Measurements from ENCODE around the gene CCDC188.
"Not testable (repeated sequence)": the region's sequence is repeated elsewhere in the genome, so short reads cannot be mapped to it uniquely, and the experiment has no call there.

Gene CCDC188

GRCh38 chr22:20169253-20169822 lies 18.5 kb upstream of the CCDC188 start:
- DNase-seq, result no peak

GRCh38 chr22:20167643-20168322 lies 16.9 kb upstream of the CCDC188 start:
- no peak for DNase-seq

GRCh38 chr22:20166703-20167102 lies 15.8 kb upstream of the CCDC188 start:
- no peak for DNase-seq

GRCh38 chr22:20165913-20166312 lies 15.1 kb upstream of the CCDC188 start:
- DNase-seq, result no peak

DNA sequence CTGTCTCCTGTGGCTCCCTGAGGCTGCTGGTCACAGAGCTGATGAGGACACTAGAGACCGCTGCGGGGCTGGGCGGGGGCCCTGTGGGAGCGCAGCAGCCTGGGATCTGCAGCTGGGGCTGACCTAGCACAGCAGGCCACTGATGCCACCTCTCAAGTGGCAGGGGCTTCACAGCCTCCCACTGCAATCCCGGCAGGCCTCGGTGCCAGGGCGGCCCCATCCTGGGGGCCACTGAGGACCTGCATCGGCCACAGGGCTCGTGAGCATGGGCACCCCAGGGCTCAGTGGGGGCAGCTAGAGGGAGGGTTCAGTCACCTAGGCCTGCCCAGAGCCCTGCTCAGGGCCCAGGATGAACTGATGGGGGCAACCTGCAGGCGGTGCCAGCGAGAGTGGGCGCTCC lies 14.6 kb upstream of the CCDC188 start:
- DNase-seq, result no peak

DNA sequence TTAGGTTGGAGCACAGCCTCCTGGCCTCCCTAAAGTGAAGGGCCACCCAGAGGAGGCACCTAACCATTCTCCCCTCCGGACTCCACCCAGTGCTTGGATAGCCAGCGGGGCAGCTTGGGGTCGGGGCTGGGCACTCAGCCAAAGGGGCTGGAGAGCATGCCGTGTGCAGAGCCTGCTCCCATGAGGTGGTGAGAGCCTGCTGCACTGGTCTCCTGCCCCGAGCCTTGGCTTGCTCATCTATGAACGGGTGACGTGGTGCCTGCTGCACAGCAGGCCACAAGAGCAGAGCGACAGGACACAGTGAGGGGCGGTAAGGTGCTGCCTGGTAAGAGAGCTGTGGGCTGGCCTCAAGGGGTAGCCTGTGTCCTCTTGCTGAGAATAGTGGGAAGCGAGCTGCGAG lies 14.0 kb upstream of the CCDC188 start:
- DNase-seq, result no peak

DNA sequence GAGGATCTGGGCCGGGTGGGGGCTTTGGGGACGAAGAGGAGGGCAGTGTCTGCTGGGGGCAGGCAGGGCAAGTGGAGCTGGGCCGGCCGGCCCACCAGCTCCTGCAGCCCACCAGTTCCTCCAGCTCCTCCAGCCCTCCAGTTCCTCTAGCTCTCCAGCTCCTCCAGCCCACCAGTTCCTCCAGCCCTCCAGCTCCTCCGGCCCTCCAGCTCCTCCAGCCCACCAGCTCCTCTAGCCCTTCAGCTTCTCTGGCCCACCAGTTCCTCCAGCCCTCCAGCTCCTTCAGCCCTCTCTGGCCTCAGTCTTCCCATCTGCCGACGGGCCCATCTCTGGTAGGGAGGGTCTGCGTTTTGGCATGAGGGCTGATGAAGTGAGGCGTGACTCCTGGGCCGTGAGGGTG lies 9.2 kb upstream of the CCDC188 start:
- DNase-seq, result no peak

- not testable (repeated sequence) for DNase-seq
Observed at GRCh38 chr22:20159531-20159930, 8.7 kb upstream of the CCDC188 start.

DNA sequence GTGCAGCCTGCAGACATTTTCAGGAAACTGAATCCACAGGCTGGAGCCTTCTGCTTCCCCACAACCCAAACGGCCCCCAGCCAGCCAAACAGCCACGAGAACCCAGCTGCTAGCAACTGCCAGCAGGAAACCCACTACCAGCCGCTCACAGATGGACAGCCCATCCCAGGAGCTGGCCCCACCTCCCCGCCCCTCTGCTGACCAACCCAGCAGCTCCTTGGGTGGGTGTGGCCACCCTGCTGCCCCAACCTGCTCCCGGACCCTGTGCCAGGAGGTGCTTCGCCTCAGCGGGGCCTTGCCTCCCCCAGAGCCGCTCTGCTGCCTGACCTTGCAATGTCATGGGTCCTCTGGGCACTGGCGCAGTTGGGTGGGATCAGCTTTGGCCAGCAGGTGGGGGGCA lies 8.2 kb upstream of the CCDC188 start:
- DNase-seq, result no peak

DNA sequence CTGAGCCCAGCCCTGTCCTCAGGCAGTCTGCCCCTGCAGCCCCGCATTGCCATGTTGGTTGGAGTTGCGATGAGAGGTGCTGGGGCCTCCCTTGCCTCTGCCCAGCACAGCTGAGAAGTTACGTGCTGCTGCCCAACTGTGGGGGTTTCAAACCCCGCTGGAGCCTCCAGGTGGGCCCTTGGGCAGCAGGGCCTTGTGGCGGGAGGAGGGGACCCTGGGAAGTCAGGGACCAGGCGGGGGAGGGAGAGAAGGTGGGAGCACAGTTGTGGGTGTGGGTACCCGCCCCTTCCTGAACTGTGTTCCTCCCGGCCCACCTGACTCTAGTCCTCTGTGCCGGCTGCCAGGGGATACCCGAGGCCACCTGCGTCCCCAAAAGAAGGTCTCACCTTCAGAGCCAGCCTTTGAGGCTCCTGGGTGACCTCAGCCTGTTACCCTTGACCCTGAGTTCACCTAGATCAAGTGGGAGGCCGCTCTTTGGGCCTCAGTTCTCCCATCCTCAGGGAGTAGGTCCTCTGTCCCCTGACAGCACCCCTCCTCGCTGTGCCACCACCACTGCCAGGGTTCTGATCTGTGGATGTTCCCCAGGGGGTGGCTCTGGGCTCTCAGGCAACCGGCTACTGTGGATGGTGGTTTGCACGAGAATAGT lies 7.7 kb upstream of the CCDC188 start:
- DNase-seq, result no peak

DNA sequence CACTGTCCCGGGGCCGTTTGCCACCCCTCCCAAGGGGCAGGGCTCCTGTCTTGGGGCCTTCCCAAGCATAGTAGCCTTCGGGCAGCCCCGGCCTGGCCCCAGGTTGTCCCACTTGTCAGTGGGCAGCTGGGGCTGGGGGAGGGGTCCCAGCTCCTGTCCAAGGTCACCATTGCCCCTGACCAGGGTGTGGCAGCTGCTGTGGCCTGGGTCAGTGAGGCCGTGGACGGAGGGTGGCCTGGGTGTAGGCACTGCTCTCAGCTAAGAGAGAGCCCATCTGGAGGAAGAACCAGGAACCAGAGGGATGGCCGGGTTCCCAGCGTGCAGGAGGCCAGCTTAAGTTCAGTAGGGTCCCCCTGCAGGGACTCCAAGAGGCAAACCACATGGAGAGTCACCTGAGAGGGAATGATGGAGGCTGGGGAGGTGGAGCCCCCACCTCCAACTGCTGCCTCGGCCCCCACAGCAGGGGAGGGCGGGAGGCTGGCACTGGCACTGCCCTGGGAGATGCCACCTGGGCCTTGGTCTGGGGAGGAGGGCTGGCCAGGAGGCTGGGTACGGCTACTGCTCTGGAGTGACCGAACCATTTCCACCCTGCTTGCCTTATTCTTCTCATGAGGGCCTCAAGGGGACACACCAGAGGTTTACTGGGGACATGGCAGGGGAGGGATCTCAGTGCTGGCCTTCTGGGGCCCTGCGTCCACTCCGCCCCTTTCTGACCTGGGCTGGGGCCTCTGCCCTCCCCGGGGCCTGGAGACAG lies 6.8 kb upstream of the CCDC188 start:
- DNase-seq, result no peak

GRCh38 chr22:20156611-20157429 lies 6.0 kb upstream of the CCDC188 start:
- DNase-seq, result peak; percentile 91

GRCh38 chr22:20156042-20156389 lies 5.2 kb upstream of the CCDC188 start:
- no peak for DNase-seq

DNA sequence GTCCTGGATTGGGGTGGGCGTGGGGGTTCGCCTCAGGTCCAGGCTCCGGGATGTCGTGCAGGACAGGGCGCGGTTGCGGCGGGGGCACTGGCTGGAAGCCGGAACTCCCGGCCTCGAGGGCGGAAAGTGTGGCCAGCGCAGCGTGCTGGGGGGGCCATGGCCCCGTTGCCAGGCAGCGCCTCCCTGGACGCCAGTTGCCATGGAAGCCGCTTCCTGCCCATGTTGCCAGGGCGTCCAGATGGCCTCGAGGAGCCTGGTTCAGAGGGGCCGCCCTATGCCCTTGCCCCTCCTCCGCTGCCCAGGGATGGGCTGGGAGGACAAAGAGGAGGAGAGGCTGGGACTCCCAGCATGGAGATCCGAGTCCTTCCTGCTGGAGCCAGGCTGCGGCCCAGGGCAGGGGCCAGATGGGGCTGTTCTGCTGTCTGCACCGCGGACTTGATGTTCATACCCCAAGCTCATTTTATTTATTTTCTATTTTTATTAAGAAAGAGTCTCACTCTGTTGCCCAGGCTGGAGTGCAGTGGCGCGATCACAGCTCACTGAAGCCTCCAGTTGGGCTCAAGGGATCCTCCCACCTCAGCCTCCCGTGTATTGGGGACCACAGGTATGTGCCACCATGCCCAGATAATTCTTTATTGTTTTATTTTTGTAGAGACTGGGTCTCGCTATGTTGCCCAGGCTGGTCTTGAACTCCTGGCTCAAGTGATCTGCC lies 4.6 kb upstream of the CCDC188 start:
- DNase-seq, result peak; percentile 68

- DNase-seq, result no peak
Observed at GRCh38 chr22:20154602-20155187, 3.8 kb upstream of the CCDC188 start.

DNA sequence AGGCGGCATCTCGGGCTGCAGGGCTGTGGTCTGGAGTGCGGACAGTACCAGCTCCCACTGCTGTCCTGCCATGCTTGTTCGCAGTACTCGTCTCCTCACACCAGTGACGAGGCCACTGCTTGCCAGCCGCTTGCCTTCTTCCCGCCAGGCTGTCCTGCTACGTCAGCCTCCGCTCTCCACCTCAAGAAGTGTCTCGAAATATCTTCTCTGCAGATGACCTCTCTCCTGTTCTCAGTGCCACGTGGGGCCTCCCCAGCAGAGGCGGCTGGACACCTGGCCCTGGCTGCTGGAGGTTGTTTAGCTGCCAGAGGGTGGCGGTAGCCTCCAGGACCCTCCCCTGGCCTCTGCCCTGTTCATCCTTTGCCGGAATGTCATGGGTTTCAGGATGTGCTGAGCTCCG lies 3.1 kb upstream of the CCDC188 start:
- no peak for DNase-seq

DNA sequence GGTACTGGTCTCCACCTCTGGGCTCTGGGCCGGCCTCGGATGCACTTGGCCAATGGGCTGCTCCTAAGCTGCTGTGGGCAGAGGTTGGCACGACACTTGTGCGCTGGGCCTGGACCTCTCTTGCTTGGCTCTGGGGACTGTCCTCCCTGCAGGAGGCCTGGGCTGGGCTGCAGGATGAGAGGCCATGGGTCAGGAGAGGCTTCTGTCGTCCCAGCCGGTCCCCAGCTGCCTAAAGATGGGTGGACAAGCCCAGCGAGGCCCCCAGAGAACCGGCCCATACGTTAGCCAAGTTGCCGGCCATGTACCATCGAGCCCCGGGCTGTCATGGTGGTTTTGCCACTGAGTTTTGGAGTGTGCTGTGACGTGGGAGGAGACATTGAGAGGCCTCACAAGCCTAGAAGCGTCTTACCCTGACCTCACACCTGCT lies 1.6 kb upstream of the CCDC188 start:
- DNase-seq, result no peak

- DNase-seq, result no peak
Observed at GRCh38 chr22:20151276-20151588, 377 bp upstream of the CCDC188 start.

- no peak for DNase-seq
Observed at GRCh38 chr22:20149257-20150250, 1.3 kb downstream of the CCDC188 start.

GRCh38 chr22:20148414-20148813 lies 2.4 kb downstream of the CCDC188 start:
- no peak for DNase-seq
